ENCODE data around the gene P3H2. TPM values are rescaled to one million over a fixed set of nuclear protein-coding genes. Genes with fewer than 3 reads are reported as not detected.

The P3H2 gene
- total RNA-seq, 4 donors from 2014 or later = 4.2 to 20.2 (median 5.7) TPM

- H3K27me3 ChIP-seq = no peaks in the 10 kb centered on the region
- H3K36me3 ChIP-seq = no peaks in the 10 kb centered on the region
- no peak for TF ChIP-seq POLR2A (IDR thresholded peaks at IDR 0.05)
- H3K9me3 ChIP-seq = no peaks in the 10 kb centered on the region
- H3K4me3 ChIP-seq (replicated peaks in 1 of 3) = no peak overlapping the region
- no peaks in the 10 kb centered on the region for H3K4me1 ChIP-seq
- no peak for DNase-seq
- 78 to 93% methylated on average over 5 of the region's 5 CpGs for WGBS, 2 donors
- intact Hi-C loops (cut with DNase I) = no loop called here
- no peak overlapping the region for H3K27ac ChIP-seq
Observed at GRCh38 chr3:189941125-189941524, 179.6 kb downstream of the P3H2 start.

GRCh38 chr3:189937302-189938127, 183.2 kb downstream of the P3H2 start:
- TF ChIP-seq POLR2A (IDR thresholded peaks at IDR 0.05) (no peak), CTCF (IDR thresholded peaks at IDR 0.05) (no peak)
- 85 to 87% methylated on average over 7 of the region's 7 CpGs for WGBS, 2 donors
- no peak for DNase-seq
- intact Hi-C loops (cut with DNase I) = no loop called here
- Histone ChIP-seq H3K27ac (no peak overlapping the region), H3K4me3 (replicated peaks in 1 of 3) (no peak overlapping the region), H3K9me3 (no peaks in the 10 kb centered on the region), H3K4me1 (no peaks in the 10 kb centered on the region), H3K27me3 (no peaks in the 10 kb centered on the region), H3K36me3 (no peaks in the 10 kb centered on the region)

GRCh38 chr3:189936201-189936945, 184.3 kb downstream of the P3H2 start:
- WGBS, 2 donors = 81 to 89% methylated on average over 6 of the region's 6 CpGs
- Histone ChIP-seq H3K9me3 (no peaks in the 10 kb centered on the region), H3K27ac (no peak overlapping the region), H3K36me3 (no peaks in the 10 kb centered on the region), H3K4me3 (replicated peaks in 1 of 3) (no peak overlapping the region), H3K27me3 (no peaks in the 10 kb centered on the region), H3K4me1 (no peaks in the 10 kb centered on the region)
- intact Hi-C loops (cut with DNase I) = no loop called here
- no peak for DNase-seq
- TF ChIP-seq POLR2A (IDR thresholded peaks at IDR 0.05) = no peak
- no peak for TF ChIP-seq CTCF (IDR thresholded peaks at IDR 0.05)

GRCh38 chr3:189927975-189928895, 192.5 kb downstream of the P3H2 start:
- Histone ChIP-seq H3K4me1 (no peaks in the 10 kb centered on the region), H3K27ac (no peak overlapping the region), H3K9me3 (no peaks in the 10 kb centered on the region), H3K4me3 (replicated peaks in 1 of 3) (no peak overlapping the region), H3K27me3 (no peaks in the 10 kb centered on the region), H3K36me3 (no peaks in the 10 kb centered on the region)
- TF ChIP-seq POLR2A (IDR thresholded peaks at IDR 0.05) (no peak), CTCF (IDR thresholded peaks at IDR 0.05) (no peak)
- intact Hi-C loops (cut with DNase I) = no loop called here
- 79 to 81% methylated on average over 6 of the region's 6 CpGs for WGBS, 2 donors
- no peak for DNase-seq

GRCh38 chr3:189921770-189922169, 198.9 kb downstream of the P3H2 start:
- Histone ChIP-seq H3K27ac (no peak overlapping the region), H3K9me3 (no peaks in the 10 kb centered on the region), H3K4me3 (replicated peaks in 1 of 3) (no peak overlapping the region), H3K4me1 (no peaks in the 10 kb centered on the region), H3K27me3 (no peaks in the 10 kb centered on the region), H3K36me3 (no peaks in the 10 kb centered on the region)
- intact Hi-C loops (cut with DNase I) = no loop called here
- TF ChIP-seq POLR2A (IDR thresholded peaks at IDR 0.05) (no peak), CTCF (IDR thresholded peaks at IDR 0.05) (no peak)
- DNase-seq = no peak

Data from thyroid gland (tissue), 4 donors.